HCT116 (cell line): ENCODE data around the gene RIMBP2. TPM values are rescaled to one million over a fixed set of nuclear protein-coding genes. Genes with fewer than 3 reads are reported as not detected.

Source experiments
- ATAC-seq: fragments of 200-7000 bp; cut with Tn5 transposase; 2 replicates; pipeline ENCODE4 v1.9.1; 2020; ENCODE audit warnings: mild to moderate bottlenecking, moderate library complexity
- BruUV-seq: library from RNA; stranded (reverse); fragments of 400-500 nt; replicated peaks from 2 replicates; lab custom pipeline; 2021; lab: Mats Ljungman, UMichigan
- CTCF ChIA-PET: fragments of 300-600 bp; sonication (Branson Sonifier 250); formaldehyde crosslinking; loops from one replicate; lab custom pipeline; 2021; ENCODE audit warnings: antibody characterized with exemption; lab: Charles Lee
- POLR2A ChIA-PET: fragments of 300-600, 350-600 bp; sonication (Branson Sonifier 250); formaldehyde crosslinking; loops from one replicate; lab custom pipeline; 2021; ENCODE audit warnings: antibody characterized with exemption; lab: Charles Lee
- RAD21 ChIA-PET, 2 experiments: fragments of 300-600 bp; sonication (Branson Sonifier 250); formaldehyde crosslinking; loops; one replicate each; lab custom pipeline; 2023; ENCODE audit warnings: low total read pairs in 2 of 2; ENCODE audit not compliant: uncharacterized antibody in 2 of 2, unreplicated experiment in 2 of 2, low non-redundant PET in 1 of 2; lab: Charles Lee
- DNase-seq: peaks from one replicate; pipeline ENCODE4 v3.0.0-alpha.2; 2010; ENCODE audit warnings: low read depth, low spot score
- H2AFZ ChIP-seq: fragments of 200-600 bp; shearing (Covaris generic), sonication (generic); 2 replicates; pipeline ENCODE4 v1.6.1; 2017; ENCODE audit warnings: low read depth, mixed run types, mixed read lengths, antibody characterized with exemption, low read length; ENCODE audit not compliant: poor library complexity, severe bottlenecking
- H3K27ac ChIP-seq: 2 replicates; pipeline ENCODE4 v1.5.1; 2012; ENCODE audit warnings: low read depth, low read length
- H3K27me3 ChIP-seq: fragments of 200-600 bp; sonication (generic); 2 replicates; pipeline ENCODE4 v1.6.1; 2016; ENCODE audit warnings: mixed run types, low read length, mixed read lengths; ENCODE audit not compliant: insufficient read depth
- H3K36me3 ChIP-seq, 2 experiments: fragments of 200-500 bp in 1 of 2; fragments of 200-600 bp in 1 of 2; sonication (Bioruptor generic) in 1 of 2; sonication (generic) in 1 of 2; 2 replicates each; pipeline versions ENCODE4 v1.5.1 to v1.6.1; 2014 to 2016; ENCODE audit warnings: low read length in 2 of 2, inconsistent platforms in 1 of 2, mixed read lengths in 1 of 2, mixed run types in 1 of 2; ENCODE audit not compliant: insufficient read depth in 2 of 2, control insufficient read depth in 1 of 2
- H3K4me1 ChIP-seq, 2 experiments: fragments of 200-600 bp in 1 of 2; sonication (generic) in 1 of 2; 2 replicates each; pipeline versions ENCODE4 v1.5.1 to v1.6.1; 2012 to 2017; ENCODE audit warnings: low read length in 2 of 2, inconsistent platforms in 1 of 2, mild to moderate bottlenecking in 1 of 2, mixed read lengths in 1 of 2, mixed run types in 1 of 2, moderate library complexity in 1 of 2; ENCODE audit not compliant: insufficient read depth in 2 of 2, control insufficient read depth in 1 of 2
- H3K4me2 ChIP-seq: fragments of 200-600 bp; sonication (generic); 2 replicates; pipeline ENCODE4 v1.6.1; 2017; ENCODE audit warnings: mixed run types, low read length, mixed read lengths
- H3K4me3 ChIP-seq, 2 experiments: fragments of 200-600 bp in 1 of 2; sonication (generic) in 1 of 2; replicated peaks in 1 of 2; 2 replicates each; pipeline ENCODE4 v1.5.1; 2011 to 2016; ENCODE audit warnings: low read length in 2 of 2, control low read depth in 1 of 2, low read depth in 1 of 2, mild to moderate bottlenecking in 1 of 2, mixed read lengths in 1 of 2, mixed run types in 1 of 2
- H3K79me2 ChIP-seq: fragments of 200-600 bp; sonication (generic); 2 replicates; pipeline ENCODE4 v1.6.1; 2017; ENCODE audit warnings: mild to moderate bottlenecking, mixed run types, low read length, moderate library complexity, mixed read lengths; ENCODE audit not compliant: insufficient read depth
- H3K9ac ChIP-seq: fragments of 200-600 bp; sonication (generic); 2 replicates; pipeline ENCODE4 v1.6.1; 2016; ENCODE audit warnings: low read length, mixed read lengths
- H3K9me2 ChIP-seq: fragments of 200-600 bp; sonication (generic), shearing (Covaris generic); 2 replicates; pipeline ENCODE4 v1.6.1; 2017; ENCODE audit warnings: mixed run types, mild to moderate bottlenecking, moderate library complexity; ENCODE audit not compliant: insufficient read depth
- H3K9me3 ChIP-seq, 2 experiments: fragments of 200-500 bp in 1 of 2; fragments of 200-600 bp in 1 of 2; sonication (Bioruptor generic) in 1 of 2; sonication (generic) in 1 of 2; 2 replicates each; pipeline ENCODE4 v1.6.1; 2014 to 2017; ENCODE audit warnings: low read length in 2 of 2, mixed read lengths in 2 of 2, inconsistent platforms in 1 of 2, low read depth in 1 of 2, mild to moderate bottlenecking in 1 of 2, mixed run types in 1 of 2, moderate library complexity in 1 of 2; ENCODE audit not compliant: control insufficient read depth in 1 of 2, insufficient read depth in 1 of 2
- H4K20me1 ChIP-seq: fragments of 200-600 bp; sonication (generic), shearing (Covaris generic); 2 replicates; pipeline ENCODE4 v1.6.1; 2017; ENCODE audit warnings: mixed run types, mild to moderate bottlenecking, moderate library complexity; ENCODE audit not compliant: insufficient read depth
- CBX3 ChIP-seq: IDR thresholded peaks from 2 replicates; pipeline ENCODE4 v1.6.1; 2012; ENCODE audit warnings: low read depth
- CEBPB ChIP-seq: IDR thresholded peaks from 2 replicates; pipeline ENCODE4 v1.6.1; 2012; ENCODE audit warnings: low read depth
- CTCF ChIP-seq, 3 experiments: fragments of 200-600 bp in 1 of 3; sonication (generic) in 1 of 3; IDR thresholded peaks in 2 of 3; conservative IDR thresholded peaks in 1 of 3; 2 replicates each; pipeline ENCODE4 v1.5.1; 2012 to 2017; ENCODE audit warnings: low read depth in 2 of 3, low read length in 2 of 3, antibody characterized with exemption in 1 of 3, borderline replicate concordance in 1 of 3, control low read depth in 1 of 3, mild to moderate bottlenecking in 1 of 3, mixed read lengths in 1 of 3, mixed run types in 1 of 3, moderate library complexity in 1 of 3; ENCODE audit not compliant: insufficient read depth in 1 of 3
- EGR1 ChIP-seq: IDR thresholded peaks from 2 replicates; pipeline ENCODE4 v1.6.1; 2012; ENCODE audit warnings: low read depth
- ELF1 ChIP-seq: IDR thresholded peaks from 2 replicates; pipeline ENCODE4 v1.6.1; 2012; ENCODE audit warnings: low read depth, borderline replicate concordance
- EZH2 ChIP-seq: fragments of 200-600 bp; sonication (generic); IDR thresholded peaks from 2 replicates; pipeline ENCODE4 v1.6.1; 2017; ENCODE audit warnings: antibody characterized with exemption, mixed run types
- JUND ChIP-seq: IDR thresholded peaks from 2 replicates; pipeline ENCODE4 v1.6.1; 2012
- POLR2A ChIP-seq: IDR thresholded peaks from 2 replicates; pipeline ENCODE4 v1.7.0; 2011; ENCODE audit warnings: borderline replicate concordance; ENCODE audit not compliant: insufficient read depth, insufficient read length; ENCODE audit errors: extremely low read depth
- RAD21 ChIP-seq: IDR thresholded peaks from 2 replicates; pipeline ENCODE4 v1.6.1; 2012; ENCODE audit warnings: low read depth, mild to moderate bottlenecking
- REST ChIP-seq: IDR thresholded peaks from 2 replicates; pipeline ENCODE4 v1.6.1; 2012; ENCODE audit warnings: low read depth
- SIN3A ChIP-seq: IDR thresholded peaks from 2 replicates; pipeline ENCODE4 v1.6.1; 2012; ENCODE audit warnings: low read depth
- SP1 ChIP-seq: IDR thresholded peaks from 2 replicates; pipeline ENCODE4 v1.6.1; 2012; ENCODE audit warnings: low read depth
- TCF7L2 ChIP-seq: IDR thresholded peaks from 2 replicates; pipeline ENCODE4 v1.7.0; 2011; ENCODE audit warnings: borderline replicate concordance, inconsistent platforms; ENCODE audit not compliant: insufficient read depth, insufficient read length; ENCODE audit errors: extremely low read depth
- YY1 ChIP-seq: IDR thresholded peaks from 2 replicates; pipeline ENCODE4 v1.6.1; 2011; ENCODE audit warnings: low read length, low read depth, moderate library complexity, mild to moderate bottlenecking; ENCODE audit not compliant: insufficient replicate concordance; ENCODE audit errors: extremely low read depth
- intact Hi-C: fragments of 100-400 bp; cut with micrococcal nuclease; formaldehyde crosslinking; loops from 2 replicates; pipeline ENCODE4 v1.10.0; 2022
- total RNA-seq: library from RNA; stranded (reverse); gene quantifications from one replicate; pipeline ENCODE4 v1.2.1, GENCODE V29; 2021; ENCODE audit not compliant: unreplicated experiment
- TF ChIP-seq, protein P1 (sequence below): IDR thresholded peaks from 2 replicates; pipeline ENCODE4 v1.6.1; 2012

Gene RIMBP2
- total RNA-seq, 1 experiment from 2014 or later: not detected

DNA sequence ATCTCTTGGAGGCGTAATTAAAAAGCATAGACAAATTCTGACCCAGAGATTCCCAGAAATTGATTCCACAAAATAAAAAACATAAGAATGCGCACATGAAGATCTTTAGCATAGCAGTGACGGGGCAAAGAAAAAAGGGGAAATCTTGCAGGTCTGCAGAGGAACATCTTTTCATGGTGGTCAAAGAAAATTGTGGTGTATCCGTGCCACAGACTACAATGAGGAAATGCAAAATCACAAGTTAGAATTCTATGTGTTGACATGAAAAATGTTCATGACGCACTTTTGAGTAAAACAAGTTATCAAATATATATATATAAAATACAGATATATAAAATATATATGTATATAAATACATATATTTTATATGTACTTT, 101.6 kb downstream of the RIMBP2 start (continued):
- TF ChIP-seq EZH2: no peak

- POLR2A ChIA-PET: no interaction called here
- Histone ChIP-seq H4K20me1 (no peaks in the 10 kb centered on the region), H3K4me1 (no peaks in the 10 kb centered on the region), H3K9me2 (no peaks in the 10 kb centered on the region), H3K36me3 (no peaks in the 10 kb centered on the region), H3K4me2 (no peak overlapping the region), H3K27me3 (no peaks in the 10 kb centered on the region), H3K79me2 (no peaks in the 10 kb centered on the region), H2AFZ (no peak overlapping the region), H3K4me3 (no peak overlapping the region), H3K9ac (no peak overlapping the region), H3K9me3 (no peaks in the 10 kb centered on the region), H3K27ac (no peak overlapping the region)
- CTCF ChIA-PET: no interaction called here
- BruUV-seq: no TSS peak
- DNase-seq: no peak
- intact Hi-C loops: no loop called here
- RAD21 ChIA-PET: no interaction called here
- no peak for ATAC-seq
- no peak for TF ChIP-seq POLR2A
- TF ChIP-seq ELF1: no peak
- TF ChIP-seq, protein P1, sequence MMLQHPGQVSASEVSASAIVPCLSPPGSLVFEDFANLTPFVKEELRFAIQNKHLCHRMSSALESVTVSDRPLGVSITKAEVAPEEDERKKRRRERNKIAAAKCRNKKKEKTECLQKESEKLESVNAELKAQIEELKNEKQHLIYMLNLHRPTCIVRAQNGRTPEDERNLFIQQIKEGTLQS: no peak
- TF ChIP-seq YY1: no peak
- no peak for TF ChIP-seq JUND
- TF ChIP-seq CEBPB: no peak
- no peak for TF ChIP-seq CTCF (IDR thresholded peaks at IDR 0.05 in 2 of 3, conservative IDR thresholded peaks at IDR 0.05 in 1 of 3; ENCODE audit: borderline replicate concordance in 1 of 3, insufficient read depth in 1 of 3, low read depth in 2 of 3, low read length in 2 of 3)
- no peak for TF ChIP-seq CBX3
- no peak for TF ChIP-seq RAD21
- no peak for TF ChIP-seq SP1
- TF ChIP-seq EGR1: no peak
- TF ChIP-seq TCF7L2: no peak
- no peak for TF ChIP-seq SIN3A
- TF ChIP-seq REST: no peak
- no peak for TF ChIP-seq EZH2
Observed at GRCh38 chr12:130613831-130614529, 102.1 kb downstream of the RIMBP2 start.
